Right lobe of liver (tissue), 4 donors: Measurements from ENCODE around the gene NHLH1.

Source experiments
- POLR2A ChIP-seq: fragments of 450-650 bp; IDR thresholded peaks from one replicate; pipeline ENCODE4 v1.6.1; 2017; ENCODE audit warnings: antibody characterized with exemption, mild to moderate bottlenecking
- TF ChIP-seq, protein P1 (sequence below), 4 donors: fragments of 200-600 bp in 3 of 4; fragments of 450-650 bp in 1 of 4; IDR thresholded peaks; one replicate each; pipeline versions ENCODE4 v1.5.1 to v1.8.0; 2016 to 2022; ENCODE audit warnings: antibody characterized with exemption in 4 of 4, mild to moderate bottlenecking in 2 of 4
- donor health status: DM: no; HTN: no; CAD: no.
- donor health status: DM: no; HTN: no; CAD: no.
- donor health status: DM: no; HTN: yes; CAD: no.

DNA sequence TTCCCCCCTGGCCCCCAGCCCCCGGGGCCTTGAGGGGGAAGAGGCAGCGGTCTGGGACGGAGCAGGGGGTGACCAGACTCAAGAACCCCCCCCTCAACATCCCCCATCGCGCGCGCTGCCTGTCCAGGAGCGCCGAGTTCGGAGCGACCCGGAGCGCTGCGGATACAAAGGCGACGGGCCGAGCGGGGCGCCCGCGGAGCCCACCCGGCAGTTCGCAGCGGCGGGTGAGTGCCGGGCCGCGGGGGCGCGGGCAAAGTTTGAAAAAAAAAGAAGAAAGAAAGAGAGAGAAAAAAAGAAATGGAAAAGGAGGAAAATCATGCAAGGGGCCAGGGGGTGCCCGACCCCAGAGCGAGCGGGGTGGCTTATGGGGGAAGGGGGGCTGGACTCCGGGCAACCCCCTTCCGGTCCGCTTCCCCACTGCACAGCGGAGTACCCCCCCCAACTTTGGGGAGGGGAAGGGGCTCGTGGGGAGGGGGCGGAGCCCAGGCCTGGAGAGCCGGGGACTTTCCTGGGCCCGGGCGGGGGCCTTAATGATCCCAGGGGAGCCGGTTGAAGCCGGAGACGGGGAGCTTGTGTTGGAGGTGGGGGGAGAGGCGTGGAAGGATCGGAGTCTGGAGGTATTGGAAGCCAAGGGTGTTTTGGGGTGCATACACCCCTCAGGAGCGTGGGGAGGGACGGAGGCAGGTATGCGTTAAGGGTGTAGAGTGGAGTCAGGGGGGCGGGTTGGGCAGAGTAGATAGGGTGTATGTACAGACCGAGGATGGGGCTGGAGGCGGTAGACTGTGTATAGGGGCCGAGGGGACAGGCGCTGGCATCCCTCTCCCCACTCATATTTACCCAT lies 34.0 kb downstream of the NHLH1 start:
- TF ChIP-seq, protein P1, sequence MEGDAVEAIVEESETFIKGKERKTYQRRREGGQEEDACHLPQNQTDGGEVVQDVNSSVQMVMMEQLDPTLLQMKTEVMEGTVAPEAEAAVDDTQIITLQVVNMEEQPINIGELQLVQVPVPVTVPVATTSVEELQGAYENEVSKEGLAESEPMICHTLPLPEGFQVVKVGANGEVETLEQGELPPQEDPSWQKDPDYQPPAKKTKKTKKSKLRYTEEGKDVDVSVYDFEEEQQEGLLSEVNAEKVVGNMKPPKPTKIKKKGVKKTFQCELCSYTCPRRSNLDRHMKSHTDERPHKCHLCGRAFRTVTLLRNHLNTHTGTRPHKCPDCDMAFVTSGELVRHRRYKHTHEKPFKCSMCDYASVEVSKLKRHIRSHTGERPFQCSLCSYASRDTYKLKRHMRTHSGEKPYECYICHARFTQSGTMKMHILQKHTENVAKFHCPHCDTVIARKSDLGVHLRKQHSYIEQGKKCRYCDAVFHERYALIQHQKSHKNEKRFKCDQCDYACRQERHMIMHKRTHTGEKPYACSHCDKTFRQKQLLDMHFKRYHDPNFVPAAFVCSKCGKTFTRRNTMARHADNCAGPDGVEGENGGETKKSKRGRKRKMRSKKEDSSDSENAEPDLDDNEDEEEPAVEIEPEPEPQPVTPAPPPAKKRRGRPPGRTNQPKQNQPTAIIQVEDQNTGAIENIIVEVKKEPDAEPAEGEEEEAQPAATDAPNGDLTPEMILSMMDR (IDR thresholded peaks at IDR 0.05): no peak
- no peak for TF ChIP-seq POLR2A
